22Rv1 (cell line): Measurements from ENCODE around the gene NAA30.

Experiments
- ZFX ChIP-seq: fragments of 450-650 bp; IDR thresholded peaks from 2 replicates; pipeline ENCODE4 v1.6.1; 2017; ENCODE audit warnings: antibody characterized with exemption, borderline replicate concordance
- TF ChIP-seq, protein P1 (sequence below): fragments of 450-650 bp; IDR thresholded peaks from 2 replicates; pipeline ENCODE4 v1.5.1; 2017; ENCODE audit warnings: mild to moderate bottlenecking

DNA sequence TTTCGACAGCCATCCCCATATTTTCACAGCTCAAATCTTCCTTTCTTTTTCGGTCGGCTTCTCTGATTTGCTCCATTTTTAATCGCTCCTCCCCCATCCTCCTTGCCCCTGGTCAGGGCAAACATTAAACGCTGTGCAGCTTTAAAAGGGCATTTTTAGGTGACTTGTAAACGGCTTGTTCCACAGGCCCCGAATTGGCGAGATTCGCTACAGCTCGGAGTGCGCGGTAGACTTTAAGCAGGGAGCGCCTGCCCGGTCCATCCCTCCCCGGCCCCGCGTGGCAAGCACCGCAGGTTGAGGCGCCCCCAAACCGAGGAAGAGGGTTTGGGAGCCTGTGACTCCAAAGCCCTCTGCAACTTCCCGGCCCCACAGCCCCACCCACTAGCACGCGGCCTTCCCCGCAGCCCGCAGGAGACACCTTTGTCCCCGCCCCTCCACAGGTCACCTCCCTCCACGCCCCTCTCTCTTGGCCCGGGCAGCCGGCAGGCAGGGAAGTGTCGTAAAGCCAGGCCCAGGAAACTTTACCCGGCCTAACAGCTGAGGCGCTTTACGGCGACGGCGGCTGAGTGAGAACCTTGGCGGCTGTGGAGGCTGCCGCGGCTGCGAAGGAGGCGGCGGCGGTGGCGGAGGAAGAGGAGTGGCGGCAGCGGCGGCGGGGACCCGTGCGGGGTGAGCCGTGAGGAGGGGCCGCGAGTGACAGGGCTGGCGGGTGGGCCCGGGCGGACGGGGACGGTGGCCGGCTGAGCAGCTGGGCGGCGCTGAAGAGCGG, at the start of gene NAA30:
- TF ChIP-seq, protein P1, sequence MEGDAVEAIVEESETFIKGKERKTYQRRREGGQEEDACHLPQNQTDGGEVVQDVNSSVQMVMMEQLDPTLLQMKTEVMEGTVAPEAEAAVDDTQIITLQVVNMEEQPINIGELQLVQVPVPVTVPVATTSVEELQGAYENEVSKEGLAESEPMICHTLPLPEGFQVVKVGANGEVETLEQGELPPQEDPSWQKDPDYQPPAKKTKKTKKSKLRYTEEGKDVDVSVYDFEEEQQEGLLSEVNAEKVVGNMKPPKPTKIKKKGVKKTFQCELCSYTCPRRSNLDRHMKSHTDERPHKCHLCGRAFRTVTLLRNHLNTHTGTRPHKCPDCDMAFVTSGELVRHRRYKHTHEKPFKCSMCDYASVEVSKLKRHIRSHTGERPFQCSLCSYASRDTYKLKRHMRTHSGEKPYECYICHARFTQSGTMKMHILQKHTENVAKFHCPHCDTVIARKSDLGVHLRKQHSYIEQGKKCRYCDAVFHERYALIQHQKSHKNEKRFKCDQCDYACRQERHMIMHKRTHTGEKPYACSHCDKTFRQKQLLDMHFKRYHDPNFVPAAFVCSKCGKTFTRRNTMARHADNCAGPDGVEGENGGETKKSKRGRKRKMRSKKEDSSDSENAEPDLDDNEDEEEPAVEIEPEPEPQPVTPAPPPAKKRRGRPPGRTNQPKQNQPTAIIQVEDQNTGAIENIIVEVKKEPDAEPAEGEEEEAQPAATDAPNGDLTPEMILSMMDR = no peak
- no peak for TF ChIP-seq ZFX
